Glutamatergic neuron (in vitro differentiated cells): ENCODE data around the gene TMEM126B. TPM values are rescaled to one million over a fixed set of nuclear protein-coding genes. Genes with fewer than 3 reads are reported as not detected.
"Not testable (repeated sequence)": the region's sequence is repeated elsewhere in the genome, so short reads cannot be mapped to it uniquely, and the experiment has no call there.

Experiments used
- DNase-seq: peaks from one replicate; pipeline ENCODE4 v3.0.0; 2022
- H3K27ac Mint-ChIP-seq: one replicate; pipeline ENCODE4 v1.8.0; 2020; ENCODE audit warnings: mild to moderate bottlenecking, mixed read lengths, inconsistent platforms; ENCODE audit not compliant: unreplicated experiment
- H3K27me3 Mint-ChIP-seq: one replicate; pipeline ENCODE4 v1.8.0; 2020; ENCODE audit warnings: mild to moderate bottlenecking, moderate library complexity, mixed read lengths, inconsistent platforms; ENCODE audit not compliant: unreplicated experiment
- H3K36me3 Mint-ChIP-seq: one replicate; pipeline ENCODE4 v1.8.0; 2020; ENCODE audit warnings: mild to moderate bottlenecking, mixed read lengths, inconsistent platforms; ENCODE audit not compliant: unreplicated experiment
- H3K4me1 Mint-ChIP-seq: one replicate; pipeline ENCODE4 v1.8.0; 2020; ENCODE audit warnings: mild to moderate bottlenecking, low read depth, mixed read lengths, inconsistent platforms; ENCODE audit not compliant: unreplicated experiment
- H3K4me3 Mint-ChIP-seq: one replicate; pipeline ENCODE4 v1.8.0; 2020; ENCODE audit warnings: mild to moderate bottlenecking, mixed read lengths, inconsistent platforms; ENCODE audit not compliant: unreplicated experiment
- H3K9me3 Mint-ChIP-seq: one replicate; pipeline ENCODE4 v1.8.0; 2020; ENCODE audit warnings: mild to moderate bottlenecking, moderate library complexity, mixed read lengths, inconsistent platforms; ENCODE audit not compliant: unreplicated experiment
- CTCF ChIP-seq: fragments of 200-600 bp; sonication (generic); IDR thresholded peaks from one replicate; pipeline ENCODE4 v1.5.0; 2021; ENCODE audit not compliant: partially characterized antibody, unreplicated experiment
- total RNA-seq: library from RNA; stranded (reverse); fragmentation: NEBNext Ultra II Directional; extraction: Animal tissue kit (Norgen Biotek cat#: 25700); gene quantifications from one replicate; pipeline ENCODE4 v1.2.1, GENCODE V29; 2021; ENCODE audit not compliant: unreplicated experiment

TMEM126B gene
- total RNA-seq, 1 donor from 2014 or later, result 27.3 TPM

- Mint-ChIP-seq H3K4me3 (no peak overlapping the region), H3K4me1 (no peaks in the 10 kb centered on the region), H3K27ac (no peak overlapping the region), H3K27me3 (peaks cover 3% of the 10 kb centered on the region), H3K36me3 (no peaks in the 10 kb centered on the region), H3K9me3 (no peaks in the 10 kb centered on the region)
- TF ChIP-seq CTCF, result no peak
- no peak for DNase-seq
These were observed 24.5 kb downstream of the TMEM126B start for GRCh38 chr11:85652786-85653447.

- DNase-seq, H3K9me3 Mint-ChIP-seq, H3K4me3 Mint-ChIP-seq, H3K4me1 Mint-ChIP-seq, H3K36me3 Mint-ChIP-seq, H3K27ac Mint-ChIP-seq, H3K27me3 Mint-ChIP-seq: not testable (repeated sequence)
These were observed 25.9 kb downstream of the TMEM126B start for GRCh38 chr11:85654343-85654742.

- no peak overlapping the region for H3K27ac Mint-ChIP-seq
These were observed 28.4 kb downstream of the TMEM126B start for GRCh38 chr11:85656777-85657176.

GRCh38 chr11:85658180-85658579, 29.8 kb downstream of the TMEM126B start:
- Mint-ChIP-seq H3K4me3 (no peak overlapping the region), H3K36me3 (no peaks in the 10 kb centered on the region), H3K27ac (no peak overlapping the region), H3K9me3 (peaks cover 2% of the 10 kb centered on the region), H3K4me1 (peaks cover 5% of the 10 kb centered on the region), H3K27me3 (peaks cover 5% of the 10 kb centered on the region)
- no peak for TF ChIP-seq CTCF
- no peak for DNase-seq

More at GRCh38 chr11:85656777-85657176, 28.4 kb downstream of the TMEM126B start:
- DNase-seq, result no peak
- H3K36me3 Mint-ChIP-seq, result no peaks in the 10 kb centered on the region
- no peak for TF ChIP-seq CTCF
- peaks cover 2% of the 10 kb centered on the region for H3K27me3 Mint-ChIP-seq
- no peak overlapping the region for H3K4me3 Mint-ChIP-seq
- no peaks in the 10 kb centered on the region for H3K9me3 Mint-ChIP-seq
- H3K4me1 Mint-ChIP-seq, result peaks cover 5% of the 10 kb centered on the region

GRCh38 chr11:85661972-85662664, 33.7 kb downstream of the TMEM126B start:
- Mint-ChIP-seq H3K27ac (peak overlapping the region; percentile 38), H3K36me3 (no peaks in the 10 kb centered on the region), H3K9me3 (peaks cover 16% of the 10 kb centered on the region), H3K4me1 (peaks cover 5% of the 10 kb centered on the region), H3K4me3 (peak overlapping the region; percentile 98), H3K27me3 (peaks cover 13% of the 10 kb centered on the region)
- TF ChIP-seq CTCF, result no peak
- DNase-seq, result no peak
